ENCODE data around the gene DHX34.

GRCh38 chr19:47408156-47408938, 59.2 kb downstream of the DHX34 start:
- TF ChIP-seq CTCF (IDR thresholded peaks at IDR 0.05), result no peak
- TF ChIP-seq POLR2A (IDR thresholded peaks at IDR 0.05), result no peak
- TF ChIP-seq EP300 (IDR thresholded peaks at IDR 0.05), result no peak

Data from upper lobe of left lung (tissue), 4 donors.